HUES48 (cell line): ENCODE measurements around the gene PNRC2.

Source experiments
- H3K27ac ChIP-seq: one replicate; pipeline ENCODE4 v1.7.0; 2013; ENCODE audit warnings: low read depth, low read length, inconsistent platforms
- H3K27me3 ChIP-seq: 2 replicates; pipeline ENCODE4 v1.6.1; 2013; ENCODE audit warnings: mild to moderate bottlenecking, low read length; ENCODE audit not compliant: control insufficient read depth, insufficient read depth
- H3K36me3 ChIP-seq: 2 replicates; pipeline ENCODE4 v1.6.1; 2013; ENCODE audit warnings: low read length; ENCODE audit not compliant: control insufficient read depth, insufficient read depth
- H3K4me1 ChIP-seq: 2 replicates; pipeline ENCODE4 v1.6.1; 2013; ENCODE audit warnings: mild to moderate bottlenecking, low read length; ENCODE audit not compliant: control insufficient read depth, insufficient read depth
- H3K4me3 ChIP-seq: 2 replicates; pipeline ENCODE4 v1.5.1; 2013; ENCODE audit warnings: mild to moderate bottlenecking, low read depth, low read length
- H3K9ac ChIP-seq: 2 replicates; pipeline ENCODE4 v1.6.1; 2013; ENCODE audit warnings: mild to moderate bottlenecking, low read depth, low read length, moderate library complexity
- H3K9me3 ChIP-seq: 2 replicates; pipeline ENCODE4 v1.6.1; 2013; ENCODE audit warnings: low read length; ENCODE audit not compliant: control insufficient read depth, insufficient read depth

PNRC2 gene

GRCh38 chr1:23959461-23960290 lies at the start of gene PNRC2:
Gene PNRC2, plus strand, starts transcription at chr1:23959828. Its CDS starts 1,630 bp downstream, at chr1:23961458.
- Histone ChIP-seq H3K27me3 (no peaks in the 10 kb centered on the region), H3K36me3 (peaks cover 29% of the 10 kb centered on the region), H3K9me3 (no peaks in the 10 kb centered on the region), H3K4me3 (peak within 1 kb of the TSS; percentile 98), H3K9ac (peak within 1 kb of the TSS; percentile 100), H3K4me1 (peaks cover 11% of the 10 kb centered on the region), H3K27ac (peak within 1 kb of the TSS; percentile 100)

- Histone ChIP-seq H3K4me3 (no peak overlapping the region), H3K9ac (no peak overlapping the region)
These were observed 49.5 kb upstream of the PNRC2 start for GRCh38 chr1:23910144-23910543.

GRCh38 chr1:23910553-23911246 lies 48.9 kb upstream of the PNRC2 start:
- no peaks in the 10 kb centered on the region for H3K9me3 ChIP-seq
- H3K27me3 ChIP-seq, result no peaks in the 10 kb centered on the region
- H3K27ac ChIP-seq, result no peak overlapping the region
- H3K9ac ChIP-seq, result no peak overlapping the region
- H3K4me3 ChIP-seq, result no peak overlapping the region
- no peaks in the 10 kb centered on the region for H3K36me3 ChIP-seq
- H3K4me1 ChIP-seq, result no peaks in the 10 kb centered on the region; the same call in 1 of the 2 replicates

More at GRCh38 chr1:23910144-23910543, 49.5 kb upstream of the PNRC2 start:
- H3K4me1 ChIP-seq, result no peaks in the 10 kb centered on the region; the same call in 1 of the 2 replicates
- no peaks in the 10 kb centered on the region for H3K27me3 ChIP-seq
- no peak overlapping the region for H3K27ac ChIP-seq
- no peaks in the 10 kb centered on the region for H3K9me3 ChIP-seq
- H3K36me3 ChIP-seq, result no peaks in the 10 kb centered on the region

GRCh38 chr1:23911921-23912320 lies 47.7 kb upstream of the PNRC2 start:
- Histone ChIP-seq H3K36me3 (no peaks in the 10 kb centered on the region), H3K4me1 (no peaks in the 10 kb centered on the region; the same call in 1 of the 2 replicates), H3K9ac (no peak overlapping the region), H3K9me3 (no peaks in the 10 kb centered on the region), H3K27ac (no peak overlapping the region), H3K27me3 (no peaks in the 10 kb centered on the region), H3K4me3 (no peak overlapping the region)

- H3K4me1 ChIP-seq, result no peaks in the 10 kb centered on the region; the same call in 1 of the 2 replicates
- H3K27me3 ChIP-seq, result no peaks in the 10 kb centered on the region
- no peaks in the 10 kb centered on the region for H3K9me3 ChIP-seq
- H3K36me3 ChIP-seq, result no peaks in the 10 kb centered on the region
- no peak within 1 kb of the TSS for H3K4me3 ChIP-seq
- H3K9ac ChIP-seq, result no peak within 1 kb of the TSS
- no peak within 1 kb of the TSS for H3K27ac ChIP-seq
These were observed 46.3 kb upstream of the PNRC2 start, which contains the start of gene CNR2 for GRCh38 chr1:23913212-23913880. Gene CNR2, minus strand, starts transcription at chr1:23913362. Its CDS starts 37,745 bp downstream, at chr1:23875617.

GRCh38 chr1:23914921-23915320 lies 44.7 kb upstream of the PNRC2 start:
- Histone ChIP-seq H3K27me3 (no peaks in the 10 kb centered on the region), H3K27ac (no peak overlapping the region), H3K9me3 (no peaks in the 10 kb centered on the region), H3K4me3 (no peak overlapping the region), H3K36me3 (no peaks in the 10 kb centered on the region), H3K4me1 (no peaks in the 10 kb centered on the region), H3K9ac (no peak overlapping the region)

- Histone ChIP-seq H3K27ac (no peak overlapping the region), H3K4me3 (no peak overlapping the region), H3K9me3 (no peaks in the 10 kb centered on the region), H3K9ac (no peak overlapping the region), H3K4me1 (no peaks in the 10 kb centered on the region), H3K36me3 (no peaks in the 10 kb centered on the region), H3K27me3 (no peaks in the 10 kb centered on the region)
These were observed 44.2 kb upstream of the PNRC2 start for GRCh38 chr1:23915466-23915865.

GRCh38 chr1:23916209-23917131 lies 43.2 kb upstream of the PNRC2 start:
- Histone ChIP-seq H3K4me3 (no peak overlapping the region), H3K36me3 (no peaks in the 10 kb centered on the region), H3K27me3 (no peaks in the 10 kb centered on the region), H3K27ac (no peak overlapping the region), H3K9ac (no peak overlapping the region), H3K4me1 (no peaks in the 10 kb centered on the region), H3K9me3 (no peaks in the 10 kb centered on the region)

GRCh38 chr1:23922321-23922943 lies 37.2 kb upstream of the PNRC2 start:
- no peaks in the 10 kb centered on the region for H3K4me1 ChIP-seq
- H3K9me3 ChIP-seq, result no peaks in the 10 kb centered on the region
- no peak overlapping the region for H3K9ac ChIP-seq
- H3K27ac ChIP-seq, result no peak overlapping the region
- no peaks in the 10 kb centered on the region for H3K27me3 ChIP-seq
- no peak overlapping the region for H3K4me3 ChIP-seq
- no peaks in the 10 kb centered on the region for H3K36me3 ChIP-seq
